HFF-Myc (cell line): ENCODE results near the gene MED13.
A peak's percentile ranks its signal among the peaks of the same experiment; 100 is the strongest.

ENCODE experiments used
- DNase-seq: peaks from one replicate; pipeline ENCODE4 v3.0.0-alpha.2; 2011; ENCODE audit warnings: low read depth; ENCODE audit errors: extremely low read depth
- H3K4me3 ChIP-seq: replicated peaks from 2 replicates; pipeline ENCODE4 v1.5.1; 2011; ENCODE audit warnings: low read depth, mild to moderate bottlenecking, control low read depth, low read length
- TF ChIP-seq, protein P1 (sequence below): IDR thresholded peaks from 2 replicates; pipeline ENCODE4 v1.5.1; 2012; ENCODE audit warnings: mild to moderate bottlenecking, low read depth, low read length, control low read depth; ENCODE audit errors: missing control alignments

The MED13 gene

GRCh38 chr17:62109378-62109902 lies 44.4 kb upstream of the MED13 start:
- H3K4me3 ChIP-seq, result no peak overlapping the region
- peak; percentile 26 for DNase-seq
- TF ChIP-seq, protein P1, sequence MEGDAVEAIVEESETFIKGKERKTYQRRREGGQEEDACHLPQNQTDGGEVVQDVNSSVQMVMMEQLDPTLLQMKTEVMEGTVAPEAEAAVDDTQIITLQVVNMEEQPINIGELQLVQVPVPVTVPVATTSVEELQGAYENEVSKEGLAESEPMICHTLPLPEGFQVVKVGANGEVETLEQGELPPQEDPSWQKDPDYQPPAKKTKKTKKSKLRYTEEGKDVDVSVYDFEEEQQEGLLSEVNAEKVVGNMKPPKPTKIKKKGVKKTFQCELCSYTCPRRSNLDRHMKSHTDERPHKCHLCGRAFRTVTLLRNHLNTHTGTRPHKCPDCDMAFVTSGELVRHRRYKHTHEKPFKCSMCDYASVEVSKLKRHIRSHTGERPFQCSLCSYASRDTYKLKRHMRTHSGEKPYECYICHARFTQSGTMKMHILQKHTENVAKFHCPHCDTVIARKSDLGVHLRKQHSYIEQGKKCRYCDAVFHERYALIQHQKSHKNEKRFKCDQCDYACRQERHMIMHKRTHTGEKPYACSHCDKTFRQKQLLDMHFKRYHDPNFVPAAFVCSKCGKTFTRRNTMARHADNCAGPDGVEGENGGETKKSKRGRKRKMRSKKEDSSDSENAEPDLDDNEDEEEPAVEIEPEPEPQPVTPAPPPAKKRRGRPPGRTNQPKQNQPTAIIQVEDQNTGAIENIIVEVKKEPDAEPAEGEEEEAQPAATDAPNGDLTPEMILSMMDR, result peak; percentile 71

DNA sequence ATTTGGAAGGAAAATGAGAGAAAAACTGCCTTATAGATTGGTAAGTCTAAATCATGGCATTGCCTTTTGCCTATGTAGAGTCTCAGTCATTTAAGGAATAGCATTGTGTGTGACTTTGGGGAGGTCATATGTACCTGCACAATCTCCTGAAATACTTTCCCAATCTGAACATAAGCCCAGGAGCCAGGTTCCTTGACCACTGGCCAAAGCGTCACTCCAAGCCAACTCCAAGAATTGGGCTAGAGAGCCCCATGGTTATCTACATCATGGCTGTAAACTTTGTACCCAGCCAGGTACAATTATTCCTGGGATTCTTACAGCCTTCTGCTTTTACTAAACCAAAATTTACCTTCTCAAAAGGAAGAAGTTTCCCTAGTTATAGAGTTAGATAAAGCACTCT lies 40.8 kb upstream of the MED13 start:
- TF ChIP-seq, protein P1, result no peak
- no peak for DNase-seq

DNA sequence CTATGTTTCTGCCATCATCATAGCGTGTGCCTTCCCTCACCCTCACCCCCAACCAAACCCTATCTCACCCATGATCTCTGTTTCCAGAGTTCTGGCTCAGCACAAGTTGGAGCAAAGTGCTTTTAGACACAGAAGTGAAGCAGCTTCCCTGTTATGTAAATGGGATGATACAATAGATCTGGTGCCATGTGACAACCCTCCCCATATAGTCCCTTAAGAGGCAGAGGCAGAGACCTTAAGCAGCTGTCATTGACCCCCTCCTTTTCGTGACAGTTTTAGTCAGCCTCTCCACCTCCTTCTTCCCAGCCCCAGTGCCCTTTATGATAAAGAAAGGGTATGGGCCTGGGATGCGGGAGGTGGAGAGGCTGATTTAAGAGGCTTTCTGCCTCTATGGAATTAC lies 40.3 kb upstream of the MED13 start:
- DNase-seq, result no peak
- H3K4me3 ChIP-seq, result no peak overlapping the region
- TF ChIP-seq, protein P1, result no peak

More for the DNA sequence above, 40.8 kb upstream of the MED13 start:
- H3K4me3 ChIP-seq, result no peak overlapping the region

DNA sequence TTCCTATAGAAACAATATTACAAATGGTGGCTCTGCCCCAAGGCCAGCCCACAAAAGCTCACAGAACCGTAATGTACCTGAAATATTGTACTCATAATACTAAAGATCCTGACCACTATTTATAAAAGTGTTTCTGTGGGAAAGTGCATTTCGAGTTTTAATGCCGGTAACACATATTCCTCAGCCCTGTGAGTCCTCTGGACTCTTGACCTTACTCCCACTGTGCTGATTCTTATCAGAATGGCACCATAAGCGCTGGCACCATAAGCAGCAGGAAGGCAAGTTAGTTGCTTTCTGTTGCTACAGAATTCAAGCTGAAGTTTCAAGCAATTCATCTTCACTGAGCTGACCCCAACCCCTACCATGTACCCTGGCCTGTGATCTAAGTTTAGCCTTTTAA lies 36.4 kb upstream of the MED13 start:
- TF ChIP-seq, protein P1, result no peak
- H3K4me3 ChIP-seq, result no peak overlapping the region
- no peak for DNase-seq

DNA sequence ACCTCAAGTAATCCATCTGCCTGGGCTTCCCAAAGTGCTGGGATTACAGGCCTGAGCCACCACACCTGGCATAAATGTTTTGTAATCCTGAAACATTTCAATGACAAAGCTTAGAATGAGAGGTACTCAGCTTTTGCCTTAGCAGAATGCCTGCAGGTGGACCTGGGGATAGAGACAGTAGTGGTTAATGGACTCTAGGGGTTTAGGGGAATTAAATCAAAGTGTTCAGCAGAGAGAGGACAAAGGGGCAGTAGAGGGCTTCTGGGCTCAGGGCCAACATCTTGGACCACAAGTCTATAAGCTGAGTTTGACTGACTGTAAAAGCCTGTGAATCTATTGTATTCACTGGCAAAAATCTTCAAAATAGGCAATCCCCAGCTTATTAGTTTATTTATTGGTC lies 36.0 kb upstream of the MED13 start:
- no peak overlapping the region for H3K4me3 ChIP-seq
- no peak for DNase-seq
- TF ChIP-seq, protein P1, result no peak

DNA sequence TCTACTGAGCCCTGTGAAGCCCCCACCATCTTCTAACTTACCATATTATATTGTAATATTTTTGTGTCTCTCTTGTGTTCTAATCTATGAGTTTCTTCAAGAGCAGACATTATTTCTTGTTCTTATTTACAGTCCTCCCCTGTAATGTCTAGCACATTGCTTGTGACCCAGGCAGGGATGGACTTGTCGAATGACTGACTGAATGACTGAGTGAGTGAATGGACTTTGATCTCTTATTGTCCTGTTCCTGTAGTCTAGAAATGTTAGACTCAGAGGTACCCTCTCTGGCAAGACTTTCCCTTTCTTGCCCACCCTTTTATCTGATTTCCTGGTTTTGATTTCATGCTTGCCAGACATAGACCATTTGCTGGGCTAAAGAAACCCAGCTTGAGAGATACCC lies 35.0 kb upstream of the MED13 start:
- H3K4me3 ChIP-seq, result no peak overlapping the region
- TF ChIP-seq, protein P1, result no peak
- DNase-seq, result no peak

DNA sequence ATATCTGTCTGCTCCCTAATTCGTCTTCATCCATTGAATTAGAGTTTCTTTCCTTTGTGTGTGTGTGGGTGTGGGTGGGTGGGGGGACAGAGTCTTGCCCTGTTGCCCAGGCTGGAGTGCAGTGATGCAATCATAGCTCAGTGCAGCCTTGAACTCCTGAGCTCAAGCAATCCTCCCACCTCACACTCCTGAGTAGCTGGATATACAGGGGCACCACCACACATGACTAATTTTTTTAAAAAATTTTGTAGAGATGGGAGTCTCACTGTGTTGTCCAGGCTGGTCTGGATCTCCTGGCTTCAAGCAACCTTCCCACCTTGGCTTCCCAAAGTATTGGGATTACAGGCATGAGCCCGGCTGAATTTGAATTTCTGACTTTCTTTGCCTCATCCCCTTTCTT lies 34.5 kb upstream of the MED13 start:
- H3K4me3 ChIP-seq, result no peak overlapping the region
- no peak for DNase-seq
- TF ChIP-seq, protein P1, result no peak
